ENCODE data around the gene HPF1. TPM values are rescaled to one million over a fixed set of nuclear protein-coding genes. Genes with fewer than 3 reads are reported as not detected.

The HPF1 gene
- total and polyA plus RNA-seq, 8 donors = 0.58 to 27.1 (median 20.4) TPM; not detected in 1

GRCh38 chr4:169682372-169683047, 75.2 kb downstream of the HPF1 start:
- Histone ChIP-seq H3K4me3 (no peak overlapping the region), H3K27ac (no peak overlapping the region), H3K36me3 (peaks cover 0 to 56% (median 31%) of the 10 kb centered on the region in 4 donors), H3K9me3 (no peaks in the 10 kb centered on the region), H3K27me3 (no peaks in the 10 kb centered on the region), H3K4me1 (no peaks in the 10 kb centered on the region)
- WGBS, 5 donors = 92 to 96% (median 94%) methylated on average over 4 of the region's 4 CpGs
- TF ChIP-seq EP300 (IDR thresholded peaks at IDR 0.05) = no peak
- no peak for TF ChIP-seq POLR2A (IDR thresholded peaks at IDR 0.05)
- TF ChIP-seq POLR2AphosphoS5 (IDR thresholded peaks at IDR 0.05) = no peak
- no peak for TF ChIP-seq CTCF (IDR thresholded peaks at IDR 0.05)
- DNase-seq = no peak
- intact Hi-C loops (cut with DNase I; ENCODE audit: low total_unique reads) = no loop called here

Other genes starting within 250 kb of the HPF1 start
- gene NEK1, start 145.4 kb downstream of the HPF1 start, total RNA-seq = 10 to 100 TPM in 2 of 5 donors, 1 to 10 TPM in 3; 1.2 to 28.6 (median 8.0) TPM
- 1 to 10 TPM; 3.8 to 5.8 (median 5.2) TPM for gene NEK1, start 145.4 kb downstream of the HPF1 start, polyA plus RNA-seq
- gene CLCN3, start 137.4 kb downstream of the HPF1 start, total RNA-seq = 100 to 1,000 TPM in 1 of 5 donors, 10 to 100 TPM in 3, 1 to 10 TPM in 1; 2.3 to 228 (median 34.1) TPM
- 1 to 10 TPM; 6.5 to 7.3 (median 7.1) TPM for gene CLCN3, start 137.4 kb downstream of the HPF1 start, polyA plus RNA-seq